HepG2 (cell line): Measurements from ENCODE around the gene ZNF367. TPM values are rescaled to one million over a fixed set of nuclear protein-coding genes. Genes with fewer than 3 reads are reported as not detected.
A peak's percentile ranks its signal among the peaks of the same experiment; 100 is the strongest.

Experiments
- HNF4A ChIP-seq: sonication (generic); formaldehyde crosslinking; IDR thresholded peaks from 2 replicates; pipeline ENCODE4 v1.4.0; 2020; ENCODE audit warnings: missing genetic modification reagents
- JUN ChIP-seq: sonication (generic); formaldehyde crosslinking; IDR thresholded peaks from 2 replicates; pipeline ENCODE4 v1.4.0; 2020; ENCODE audit warnings: mild to moderate bottlenecking, missing genetic modification reagents
- MAZ ChIP-seq, 2 experiments: sonication (generic) in 1 of 2; formaldehyde crosslinking in 1 of 2; IDR thresholded peaks; 2 replicates each; pipeline versions ENCODE4 v1.5.0 to v1.6.1; 2012 to 2020; ENCODE audit warnings: low read depth in 2 of 2, mild to moderate bottlenecking in 2 of 2, borderline replicate concordance in 1 of 2, improper control_type of control experiment in 1 of 2, low read length in 1 of 2, missing genetic modification reagents in 1 of 2, moderate library complexity in 1 of 2
- MLX ChIP-seq: IDR thresholded peaks from 2 replicates; pipeline ENCODE4 v1.6.1; 2016
- MXD1 ChIP-seq: sonication (generic); formaldehyde crosslinking; IDR thresholded peaks from 2 replicates; pipeline ENCODE4 v1.4.0; 2020; ENCODE audit warnings: mild to moderate bottlenecking, missing genetic modification reagents
- NFE2 ChIP-seq: sonication (generic); formaldehyde crosslinking; IDR thresholded peaks from 2 replicates; pipeline ENCODE4 v1.4.0; 2020; ENCODE audit warnings: missing genetic modification reagents
- RBFOX2 ChIP-seq: fragments of 200-400 bp; formaldehyde crosslinking; IDR thresholded peaks from 2 replicates; pipeline ENCODE4 v1.6.1; 2017; ENCODE audit warnings: low read depth, mild to moderate bottlenecking, low read length
- SRF ChIP-seq: IDR thresholded peaks from 2 replicates; pipeline ENCODE4 v1.6.1; 2011; ENCODE audit warnings: mild to moderate bottlenecking, low read depth, low read length, moderate library complexity
- SRY ChIP-seq: sonication (generic); formaldehyde crosslinking; IDR thresholded peaks from 2 replicates; pipeline ENCODE4 v1.8.0; 2022; ENCODE audit warnings: mild to moderate bottlenecking, missing genetic modification reagents
- TFE3 ChIP-seq: IDR thresholded peaks from 2 replicates; pipeline ENCODE4 v1.6.1; 2016
- ZNF12 ChIP-seq: sonication (generic); formaldehyde crosslinking; IDR thresholded peaks from 2 replicates; pipeline ENCODE4 v1.5.0; 2020; ENCODE audit warnings: missing genetic modification reagents
- ZNF34 ChIP-seq: sonication (generic); formaldehyde crosslinking; IDR thresholded peaks from 2 replicates; pipeline ENCODE4 v1.4.0; 2020; ENCODE audit warnings: mild to moderate bottlenecking, missing genetic modification reagents, borderline replicate concordance
- ZNF446 ChIP-seq: sonication (generic); formaldehyde crosslinking; IDR thresholded peaks from 2 replicates; pipeline ENCODE4 v1.5.0; 2020; ENCODE audit warnings: mild to moderate bottlenecking, missing genetic modification reagents
- ZNF547 ChIP-seq: sonication (generic); formaldehyde crosslinking; IDR thresholded peaks from 2 replicates; pipeline ENCODE4 v1.5.1; 2020; ENCODE audit warnings: mild to moderate bottlenecking, missing genetic modification reagents
- ZNF562 ChIP-seq: sonication (generic); formaldehyde crosslinking; IDR thresholded peaks from 2 replicates; pipeline ENCODE4 v1.8.0; 2022; ENCODE audit warnings: missing genetic modification reagents, borderline replicate concordance
- ZNF704 ChIP-seq: sonication (generic); formaldehyde crosslinking; IDR thresholded peaks from 2 replicates; pipeline ENCODE4 v1.8.1; 2023; ENCODE audit warnings: mild to moderate bottlenecking, inconsistent platforms, moderate library complexity, missing genetic modification reagents, borderline replicate concordance
- ZNF816 ChIP-seq: sonication (generic); formaldehyde crosslinking; IDR thresholded peaks from 2 replicates; pipeline ENCODE4 v1.8.0; 2022; ENCODE audit warnings: missing genetic modification reagents, mild to moderate bottlenecking, borderline replicate concordance
- polyA plus RNA-seq, 8 experiments: library from polyadenylated mRNA; depleted of rRNA in 3 of 8; stranded (reverse) in 7 of 8; unstranded in 1 of 8; fragments of >200 nt; fragmentation: Illumina TruSeq in 4 of 8; extraction: Trizol in 4 of 8; gene quantifications; 2 replicates each; pipeline versions ENCODE4 v1.2.1 to v1.2.3, GENCODE V29; 2011 to 2016; ENCODE audit warnings: low read depth in 4 of 8, missing spikeins in 1 of 8, mixed read lengths in 1 of 8; ENCODE audit not compliant: insufficient read depth in 1 of 8
- total RNA-seq, 5 experiments: library from RNA; depleted of rRNA; stranded (reverse); fragments of >200 nt; fragmentation: Illumina TruSeq; extraction: Trizol; gene quantifications; 2 replicates each; pipeline ENCODE4 v1.2.3, GENCODE V29; 2016; ENCODE audit warnings: low read depth in 1 of 5
- TF ChIP-seq, protein P1 (sequence below): sonication (generic); formaldehyde crosslinking; IDR thresholded peaks from 2 replicates; pipeline ENCODE4 v1.4.0; 2020; ENCODE audit warnings: missing genetic modification reagents
- TF ChIP-seq, protein P2 (sequence below): sonication (generic); formaldehyde crosslinking; IDR thresholded peaks from 2 replicates; pipeline ENCODE4 v1.4.0; 2020; ENCODE audit warnings: missing genetic modification reagents
- TF ChIP-seq, protein P3 (sequence below): sonication (generic); formaldehyde crosslinking; IDR thresholded peaks from 2 replicates; pipeline ENCODE4 v1.8.1; 2023; ENCODE audit warnings: mild to moderate bottlenecking, missing genetic modification reagents

ZNF367 gene
- total and polyA plus RNA-seq, 2 of the 13 experiments (the other 11 are each of a cell fraction or from before 2014, with no cell fraction given) = 2.9 to 7.7 TPM

DNA sequence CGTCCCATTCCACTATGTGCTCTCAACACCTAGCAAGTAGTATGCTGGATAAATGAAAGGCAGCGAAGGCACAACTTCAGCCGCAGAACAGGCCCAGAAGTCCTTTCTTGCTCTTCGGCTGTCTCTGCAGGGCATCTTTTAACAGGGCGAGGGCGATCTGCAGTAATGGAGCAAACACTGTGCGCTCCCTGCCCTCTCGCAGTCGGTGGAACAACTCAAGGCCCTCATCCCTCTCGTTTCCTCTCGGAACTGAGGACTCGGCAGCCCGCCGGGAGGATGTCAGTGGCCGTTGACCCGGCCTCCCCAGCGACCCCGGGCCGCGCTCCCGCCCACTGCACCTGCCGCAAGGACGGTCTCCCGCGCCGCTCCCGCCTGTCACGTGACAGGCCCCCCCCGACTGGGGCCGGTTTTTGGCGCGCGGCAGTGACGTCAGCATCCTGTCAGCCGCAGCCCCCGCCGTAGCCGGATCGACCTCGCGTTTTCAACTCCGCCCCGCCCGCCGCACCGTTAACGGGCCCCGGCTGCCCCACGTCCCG lies 1.1 kb downstream of the ZNF367 start (continued):
- TF ChIP-seq TFE3 (CRISPR knock-in tag) = peak; percentile 93
- TF ChIP-seq ZNF704 (CRISPR knock-in tag) = 0 out of 2 replicates have a peak, but pooled peaks have one; percentile 29
- peak; percentile 79; the same call in 1 of the 2 replicates for TF ChIP-seq MLX
- no peak for TF ChIP-seq ZNF547 (CRISPR knock-in tag)
- TF ChIP-seq NFE2 = no peak
- peak; percentile 98 for TF ChIP-seq MAZ (IDR thresholded peaks at IDR 0.05; ENCODE audit: borderline replicate concordance, low read depth, low read length)
- peak; percentile 98 for TF ChIP-seq MAZ (CRISPR knock-in tag; IDR thresholded peaks at IDR 0.05; ENCODE audit: low read depth)
- 0 out of 2 replicates have a peak, but pooled peaks have one; percentile 41 for TF ChIP-seq SRF
- TF ChIP-seq ZNF446 (CRISPR knock-in tag) = no peak
- TF ChIP-seq, protein P1, sequence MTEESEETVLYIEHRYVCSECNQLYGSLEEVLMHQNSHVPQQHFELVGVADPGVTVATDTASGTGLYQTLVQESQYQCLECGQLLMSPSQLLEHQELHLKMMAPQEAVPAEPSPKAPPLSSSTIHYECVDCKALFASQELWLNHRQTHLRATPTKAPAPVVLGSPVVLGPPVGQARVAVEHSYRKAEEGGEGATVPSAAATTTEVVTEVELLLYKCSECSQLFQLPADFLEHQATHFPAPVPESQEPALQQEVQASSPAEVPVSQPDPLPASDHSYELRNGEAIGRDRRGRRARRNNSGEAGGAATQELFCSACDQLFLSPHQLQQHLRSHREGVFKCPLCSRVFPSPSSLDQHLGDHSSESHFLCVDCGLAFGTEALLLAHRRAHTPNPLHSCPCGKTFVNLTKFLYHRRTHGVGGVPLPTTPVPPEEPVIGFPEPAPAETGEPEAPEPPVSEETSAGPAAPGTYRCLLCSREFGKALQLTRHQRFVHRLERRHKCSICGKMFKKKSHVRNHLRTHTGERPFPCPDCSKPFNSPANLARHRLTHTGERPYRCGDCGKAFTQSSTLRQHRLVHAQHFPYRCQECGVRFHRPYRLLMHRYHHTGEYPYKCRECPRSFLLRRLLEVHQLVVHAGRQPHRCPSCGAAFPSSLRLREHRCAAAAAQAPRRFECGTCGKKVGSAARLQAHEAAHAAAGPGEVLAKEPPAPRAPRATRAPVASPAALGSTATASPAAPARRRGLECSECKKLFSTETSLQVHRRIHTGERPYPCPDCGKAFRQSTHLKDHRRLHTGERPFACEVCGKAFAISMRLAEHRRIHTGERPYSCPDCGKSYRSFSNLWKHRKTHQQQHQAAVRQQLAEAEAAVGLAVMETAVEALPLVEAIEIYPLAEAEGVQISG (CRISPR knock-in tag) = peak; percentile 84
- TF ChIP-seq, protein P2, sequence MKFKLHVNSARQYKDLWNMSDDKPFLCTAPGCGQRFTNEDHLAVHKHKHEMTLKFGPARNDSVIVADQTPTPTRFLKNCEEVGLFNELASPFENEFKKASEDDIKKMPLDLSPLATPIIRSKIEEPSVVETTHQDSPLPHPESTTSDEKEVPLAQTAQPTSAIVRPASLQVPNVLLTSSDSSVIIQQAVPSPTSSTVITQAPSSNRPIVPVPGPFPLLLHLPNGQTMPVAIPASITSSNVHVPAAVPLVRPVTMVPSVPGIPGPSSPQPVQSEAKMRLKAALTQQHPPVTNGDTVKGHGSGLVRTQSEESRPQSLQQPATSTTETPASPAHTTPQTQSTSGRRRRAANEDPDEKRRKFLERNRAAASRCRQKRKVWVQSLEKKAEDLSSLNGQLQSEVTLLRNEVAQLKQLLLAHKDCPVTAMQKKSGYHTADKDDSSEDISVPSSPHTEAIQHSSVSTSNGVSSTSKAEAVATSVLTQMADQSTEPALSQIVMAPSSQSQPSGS (CRISPR knock-in tag) = peak; percentile 82
- TF ChIP-seq, protein P3, sequence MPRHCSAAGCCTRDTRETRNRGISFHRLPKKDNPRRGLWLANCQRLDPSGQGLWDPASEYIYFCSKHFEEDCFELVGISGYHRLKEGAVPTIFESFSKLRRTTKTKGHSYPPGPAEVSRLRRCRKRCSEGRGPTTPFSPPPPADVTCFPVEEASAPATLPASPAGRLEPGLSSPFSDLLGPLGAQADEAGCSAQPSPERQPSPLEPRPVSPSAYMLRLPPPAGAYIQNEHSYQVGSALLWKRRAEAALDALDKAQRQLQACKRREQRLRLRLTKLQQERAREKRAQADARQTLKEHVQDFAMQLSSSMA (CRISPR knock-in tag) = no peak
- TF ChIP-seq ZNF34 (CRISPR knock-in tag) = no peak; the same call in 1 of the 2 replicates
- TF ChIP-seq RBFOX2 = peak; percentile 75
- no peak for TF ChIP-seq ZNF562 (CRISPR knock-in tag)
- peak; percentile 60 for TF ChIP-seq HNF4A (CRISPR knock-in tag)
- peak; percentile 71; the same call in 1 of the 2 replicates for TF ChIP-seq MXD1 (CRISPR knock-in tag)
- peak; percentile 58; the same call in 1 of the 2 replicates for TF ChIP-seq ZNF816
- TF ChIP-seq ZNF12 (CRISPR knock-in tag) = peak; percentile 39; the same call in 1 of the 2 replicates
- peak; percentile 85 for TF ChIP-seq JUN (CRISPR knock-in tag)
- peak; percentile 88 for TF ChIP-seq SRY (CRISPR knock-in tag)
